Fibroblast of villous mesenchyme (primary cell): ENCODE data around the gene FRMD8. TPM values are rescaled to one million over a fixed set of nuclear protein-coding genes. Genes with fewer than 3 reads are reported as not detected.

ENCODE experiments used
- DNase-seq: peaks from one replicate; pipeline ENCODE4 v3.0.0-alpha.2; 2010; ENCODE audit warnings: low read depth
- H3K4me3 ChIP-seq: 2 replicates; pipeline ENCODE4 v1.5.1; 2011; ENCODE audit warnings: low read depth, mild to moderate bottlenecking, low read length
- CTCF ChIP-seq: IDR thresholded peaks from 2 replicates; pipeline ENCODE4 v1.5.1; 2012; ENCODE audit warnings: low read depth, mild to moderate bottlenecking, low read length; ENCODE audit not compliant: insufficient read depth
- total RNA-seq: library from RNA; depleted of rRNA; stranded (reverse); fragments of >200 nt; gene quantifications from 2 replicates; pipeline ENCODE4 v1.2.3, GENCODE V29; 2012

Gene FRMD8
- total RNA-seq, 1 donor, result 44.5 TPM

- TF ChIP-seq CTCF, result no peak
- DNase-seq, result no peak
- H3K4me3 ChIP-seq, result no peak overlapping the region
Measured at GRCh38 chr11:65392186-65392829, 5.9 kb downstream of the FRMD8 start.

GRCh38 chr11:65392899-65393298 lies 6.5 kb downstream of the FRMD8 start:
- DNase-seq, result no peak
- no peak overlapping the region for H3K4me3 ChIP-seq
- no peak for TF ChIP-seq CTCF

GRCh38 chr11:65393513-65394079 lies 7.2 kb downstream of the FRMD8 start:
- no peak for DNase-seq
- no peak for TF ChIP-seq CTCF

GRCh38 chr11:65394125-65394536 lies 7.7 kb downstream of the FRMD8 start:
- no peak for TF ChIP-seq CTCF
- no peak overlapping the region for H3K4me3 ChIP-seq
- no peak for DNase-seq

More at GRCh38 chr11:65393513-65394079, 7.2 kb downstream of the FRMD8 start:
- no peak overlapping the region for H3K4me3 ChIP-seq

GRCh38 chr11:65395961-65396530 lies 9.6 kb downstream of the FRMD8 start:
- H3K4me3 ChIP-seq, result no peak overlapping the region
- TF ChIP-seq CTCF, result no peak
- no peak for DNase-seq

GRCh38 chr11:65396769-65397745 lies 10.6 kb downstream of the FRMD8 start:
- no peak for DNase-seq
- H3K4me3 ChIP-seq, result no peak overlapping the region
- no peak for TF ChIP-seq CTCF
